ENCODE measurements around the gene ZNF778.

Gene ZNF778

DNA sequence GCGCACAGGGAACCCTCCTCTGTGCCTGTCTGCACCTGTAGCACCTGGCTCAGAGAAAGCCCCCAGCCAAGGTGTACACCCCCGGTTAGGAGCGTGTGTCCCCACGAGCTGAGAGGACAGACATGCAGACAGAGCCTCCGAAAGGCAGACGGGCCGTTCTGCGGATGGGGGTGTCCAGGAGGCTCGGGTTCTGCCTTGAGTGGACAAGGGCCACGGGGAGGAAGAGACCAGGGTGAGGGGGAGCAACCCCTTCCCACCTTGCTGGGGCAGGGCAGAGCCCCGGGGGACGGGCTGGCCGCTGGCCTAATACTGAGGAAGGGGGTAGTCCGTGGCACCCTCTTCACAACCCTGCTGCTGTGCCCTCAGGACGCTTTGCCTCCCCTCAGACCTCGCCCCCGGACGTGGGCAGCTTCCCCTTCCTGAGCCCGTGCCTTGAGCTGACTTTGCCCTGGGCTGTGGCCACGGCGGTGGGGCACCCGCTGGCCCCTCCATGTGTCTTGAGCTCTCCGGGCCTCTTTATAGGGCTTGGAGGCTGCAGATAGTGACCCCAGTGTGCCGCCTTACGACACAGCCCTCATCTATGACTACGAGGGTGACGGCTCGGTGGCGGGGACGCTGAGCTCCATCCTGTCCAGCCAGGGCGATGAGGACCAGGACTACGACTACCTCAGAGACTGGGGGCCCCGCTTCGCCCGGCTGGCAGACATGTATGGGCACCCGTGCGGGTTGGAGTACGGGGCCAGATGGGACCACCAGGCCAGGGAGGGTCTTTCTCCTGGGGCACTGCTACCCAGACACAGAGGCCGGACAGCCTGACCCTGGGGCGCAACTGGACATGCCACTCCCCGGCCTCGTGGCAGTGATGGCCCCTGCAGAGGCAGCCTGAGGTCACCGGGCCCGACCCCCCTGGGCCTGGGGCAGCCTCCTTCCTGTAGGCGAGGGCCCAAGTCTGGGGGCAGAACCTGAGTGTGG is 22.9 kb upstream of the ZNF778 start:
- DNase-seq = peak in 3 of 4 experiments; percentile 29 to 44 (median 37)

DNA sequence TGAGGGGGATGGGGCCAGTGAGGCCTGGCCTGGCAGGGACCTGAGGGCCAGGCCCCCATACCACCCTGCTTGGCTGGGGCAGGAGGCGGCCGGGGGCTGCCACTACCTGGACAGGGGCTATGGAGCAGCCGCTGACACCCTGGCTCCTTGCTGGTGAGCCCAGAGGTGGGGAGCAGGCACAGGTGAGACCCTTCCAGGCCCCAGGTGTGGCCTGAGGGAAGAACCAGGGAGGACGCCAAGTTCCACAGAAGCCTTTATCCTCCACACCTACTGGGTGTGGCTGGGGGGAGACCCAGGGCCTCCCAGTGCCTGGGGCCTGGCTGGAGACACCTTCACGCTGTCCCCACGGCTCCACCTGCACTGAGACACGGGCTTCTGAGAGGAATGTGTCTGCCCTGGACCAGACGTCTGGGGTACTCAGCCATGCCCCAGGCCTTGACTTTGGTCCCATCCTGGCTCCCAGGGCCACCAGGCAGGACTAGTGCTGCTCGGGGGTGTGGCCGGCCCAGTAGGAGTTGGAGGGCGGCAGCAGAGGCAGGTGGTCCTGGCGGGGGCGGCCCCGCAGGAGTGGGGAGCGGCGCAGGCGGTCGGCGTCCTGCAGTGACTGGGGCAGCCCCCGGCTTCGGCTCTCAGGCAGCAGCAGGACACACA is 21.9 kb upstream of the ZNF778 start:
- no peak for DNase-seq

DNA sequence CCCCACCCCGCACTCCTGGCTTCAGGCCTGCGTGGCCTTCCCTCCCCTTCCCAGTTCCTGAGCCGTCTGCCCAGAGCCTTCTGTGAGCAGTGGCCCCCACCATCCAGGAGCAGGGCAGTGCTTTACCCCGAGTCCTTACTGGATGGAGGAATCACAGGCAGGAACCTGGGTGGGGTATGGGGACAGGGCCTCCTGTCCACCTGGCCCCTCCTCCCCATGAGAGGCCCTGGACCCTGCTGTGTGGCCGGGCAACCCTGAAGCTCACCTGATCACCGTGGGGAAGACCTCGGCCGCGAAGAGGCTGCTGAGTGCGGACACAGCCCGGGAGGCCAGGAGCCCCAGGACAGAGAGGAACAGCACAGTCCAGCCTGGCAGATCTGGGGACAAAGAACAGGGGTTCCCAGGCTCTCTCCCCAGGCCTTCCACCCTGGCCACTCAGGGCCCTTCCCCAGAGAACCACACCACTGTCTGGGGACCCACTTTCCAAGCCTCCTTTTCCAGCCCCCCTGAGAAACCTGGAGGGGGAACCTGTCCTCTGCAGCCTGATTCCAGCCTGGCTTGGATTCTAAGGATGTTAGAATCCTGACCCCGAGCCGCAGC is 20.4 kb upstream of the ZNF778 start:
- no peak for DNase-seq

DNA sequence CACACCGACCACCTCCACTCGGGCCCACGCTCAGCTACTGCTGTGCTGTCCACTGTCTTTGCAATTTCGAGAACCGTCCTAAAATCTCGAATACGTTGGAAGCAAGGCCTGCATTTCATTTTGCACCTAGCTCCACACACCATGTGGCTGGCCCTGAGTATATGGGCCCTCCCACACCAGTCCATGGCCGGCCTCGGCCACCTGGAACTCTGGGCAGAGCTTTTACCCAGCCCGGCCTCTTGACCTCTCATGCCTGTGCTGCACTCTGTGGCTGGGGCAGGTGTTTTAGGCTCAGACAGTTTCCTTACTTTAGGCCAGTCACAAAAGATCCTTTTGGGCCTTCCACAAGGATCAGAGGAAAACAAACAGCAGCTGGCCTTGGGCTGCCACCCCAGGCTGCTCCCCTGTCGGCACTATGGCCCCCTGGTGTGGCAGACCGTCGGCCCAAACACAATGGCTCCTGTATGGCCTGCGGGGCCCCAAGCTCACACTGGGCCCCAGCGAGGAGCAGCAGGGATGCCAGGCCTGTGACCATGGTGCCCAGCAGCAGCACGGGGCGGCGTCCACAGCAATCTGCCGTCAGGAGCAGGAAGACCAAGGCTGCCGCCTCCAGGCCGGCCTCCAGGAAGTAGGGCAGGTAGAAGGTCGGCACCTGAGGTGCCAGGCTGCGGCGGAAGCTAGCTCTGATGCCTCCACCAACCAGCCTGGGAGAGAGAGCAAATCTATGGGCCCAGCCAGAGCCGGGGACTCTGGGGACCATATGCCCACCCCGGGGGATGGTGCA is 19.7 kb upstream of the ZNF778 start:
- no peak for DNase-seq

DNA sequence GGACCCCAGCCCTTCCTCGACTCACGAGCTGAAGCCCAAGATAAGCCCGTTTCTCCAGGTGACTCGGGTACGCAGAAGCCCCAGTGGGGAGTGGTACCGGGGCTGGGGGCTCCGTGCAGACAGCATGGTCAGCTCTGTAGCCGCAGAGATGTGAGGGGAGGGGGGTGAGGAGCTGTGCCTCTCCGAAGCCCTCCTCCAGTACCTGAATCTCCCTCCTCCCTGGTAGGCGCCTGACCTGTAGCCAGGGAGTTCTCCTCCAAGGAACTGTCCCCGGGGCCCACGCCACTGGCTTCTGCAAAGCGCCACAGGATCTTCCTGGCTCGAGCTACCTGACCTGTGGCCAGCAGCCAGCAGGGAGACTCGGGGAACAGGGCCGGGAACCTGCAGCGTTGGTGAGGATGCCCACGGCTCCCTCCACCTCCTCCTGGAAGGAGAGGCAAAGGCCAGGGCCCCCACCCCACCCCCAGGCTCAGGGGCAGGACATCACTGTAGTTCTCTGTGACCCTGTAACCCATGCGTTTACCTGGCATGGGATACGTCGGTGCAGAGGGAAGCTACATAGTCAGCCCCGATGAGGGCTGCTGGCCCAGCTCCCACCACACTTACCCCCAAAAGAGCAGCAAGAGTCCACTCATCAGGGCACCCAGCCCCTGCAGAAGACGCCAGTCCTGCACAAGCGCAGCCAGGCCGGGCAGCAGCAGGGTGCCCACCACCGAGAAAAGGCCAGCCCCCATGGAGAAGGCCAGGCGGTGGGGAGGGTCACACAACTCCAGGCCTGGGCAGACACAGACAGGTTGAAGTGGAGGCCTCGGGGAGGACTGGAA is 18.9 kb upstream of the ZNF778 start:
- DNase-seq = no peak

DNA sequence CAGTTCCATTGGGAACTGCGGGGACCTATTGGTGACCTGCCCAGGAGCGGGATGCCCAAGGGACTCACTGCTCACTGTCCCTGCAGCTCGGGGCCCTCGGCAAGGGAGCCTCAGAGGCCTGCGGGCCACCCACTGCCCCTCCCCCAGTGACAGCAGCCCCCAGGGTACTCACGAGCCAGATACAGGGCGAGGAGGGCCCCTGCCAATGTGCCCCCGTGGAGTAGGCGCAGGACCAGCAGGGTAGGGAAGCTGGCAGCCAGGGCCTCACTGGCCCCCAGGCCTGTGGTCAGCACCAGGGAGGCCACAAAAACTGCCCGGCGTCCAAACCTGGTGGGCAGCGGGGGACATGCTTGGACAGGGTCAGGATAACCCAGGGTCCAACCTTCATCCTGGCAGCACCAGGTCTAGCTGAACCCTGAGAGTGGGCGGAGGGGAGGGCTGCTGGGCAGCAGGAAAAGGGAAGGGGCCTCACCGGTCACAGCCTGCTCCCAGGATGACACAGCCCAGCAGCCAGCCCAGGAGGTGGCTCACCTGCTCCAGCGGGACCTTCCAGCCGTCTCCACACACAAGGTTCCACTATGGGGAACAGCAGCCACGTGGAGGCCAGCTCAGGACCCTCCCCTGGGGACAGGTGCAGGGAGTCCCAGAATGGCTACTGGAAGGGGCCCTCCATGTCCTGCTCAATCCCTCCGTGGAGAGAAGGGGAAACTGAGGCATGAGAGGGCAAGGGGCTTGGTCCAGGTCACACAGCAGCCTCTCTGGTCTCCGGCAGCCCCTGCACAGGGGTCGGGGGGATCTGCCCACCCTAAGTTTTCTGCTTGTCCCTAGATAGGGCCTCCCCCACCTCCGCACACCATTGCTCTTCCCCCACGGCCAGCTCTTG is 18.0 kb upstream of the ZNF778 start:
- no peak for DNase-seq

DNA sequence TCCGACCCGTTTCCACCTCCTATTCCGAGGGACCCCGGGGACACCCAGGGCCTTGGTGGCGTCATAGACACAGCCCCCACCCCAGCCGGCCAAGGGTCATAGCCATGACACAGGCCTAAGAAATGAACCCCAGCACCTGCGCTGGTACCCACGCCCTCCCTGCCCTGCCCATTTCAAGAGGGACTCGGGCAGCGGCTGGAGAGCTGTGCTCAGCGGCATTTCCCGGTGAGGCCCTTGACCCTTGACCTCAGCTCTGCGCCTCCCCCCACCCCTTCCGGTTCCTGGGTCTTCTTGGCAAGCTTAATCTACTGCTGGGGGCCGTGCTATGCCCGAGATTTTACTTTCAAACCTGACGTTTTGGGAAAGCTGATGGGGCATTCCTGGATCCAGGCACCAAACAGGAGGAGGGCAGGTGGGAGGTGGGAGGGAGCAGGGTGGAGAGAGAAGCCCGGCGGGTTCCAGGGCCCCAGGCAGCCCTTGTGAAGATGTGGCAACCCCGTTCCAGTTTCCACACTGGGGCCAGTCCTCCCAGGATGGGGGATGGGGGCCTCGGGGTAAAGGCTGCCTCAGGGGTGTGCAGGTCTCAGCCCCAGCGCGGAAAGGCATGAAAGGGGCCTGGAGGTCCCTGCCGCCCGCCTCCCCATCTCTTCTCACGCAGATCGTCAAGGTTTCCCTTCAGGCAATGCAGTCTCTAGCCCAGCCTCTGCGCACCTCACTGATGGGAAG is 17.2 kb upstream of the ZNF778 start, which contains the start of gene SLC22A31:
Gene SLC22A31 (minus strand): TSS at position 414 of the 726 bp plus-strand sequence. CDS start 36 bp downstream, at position 378.
- DNase-seq = no peak

DNA sequence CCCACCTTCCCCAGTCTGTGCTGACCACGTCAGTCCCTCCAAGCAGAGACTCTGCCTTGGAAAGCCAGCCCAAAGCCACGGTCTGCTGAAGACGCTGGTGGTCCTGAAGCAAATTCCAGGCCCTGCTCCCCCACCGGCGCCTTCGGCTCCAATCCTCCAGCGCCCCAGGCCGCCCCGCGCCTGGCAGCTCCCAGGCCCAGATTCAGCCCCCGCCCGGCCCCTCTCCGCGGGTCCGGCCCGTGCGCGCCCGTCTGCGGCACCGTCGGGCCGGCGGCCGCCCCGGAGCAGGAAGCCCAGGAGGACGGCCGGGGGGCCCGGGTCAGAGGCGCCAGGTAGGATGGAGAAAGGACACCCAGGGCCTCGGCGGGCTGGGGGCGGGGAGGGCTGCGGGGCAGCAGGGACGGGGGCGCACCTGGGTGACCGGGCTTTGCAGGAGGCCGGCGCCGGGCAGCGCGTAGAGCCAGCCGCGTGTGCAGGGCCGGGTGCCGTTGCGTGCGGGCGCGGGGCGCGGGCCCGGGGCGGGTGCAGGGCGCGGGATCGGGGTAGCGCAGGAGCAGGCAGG is 16.6 kb upstream of the ZNF778 start:
- no peak for DNase-seq

DNA sequence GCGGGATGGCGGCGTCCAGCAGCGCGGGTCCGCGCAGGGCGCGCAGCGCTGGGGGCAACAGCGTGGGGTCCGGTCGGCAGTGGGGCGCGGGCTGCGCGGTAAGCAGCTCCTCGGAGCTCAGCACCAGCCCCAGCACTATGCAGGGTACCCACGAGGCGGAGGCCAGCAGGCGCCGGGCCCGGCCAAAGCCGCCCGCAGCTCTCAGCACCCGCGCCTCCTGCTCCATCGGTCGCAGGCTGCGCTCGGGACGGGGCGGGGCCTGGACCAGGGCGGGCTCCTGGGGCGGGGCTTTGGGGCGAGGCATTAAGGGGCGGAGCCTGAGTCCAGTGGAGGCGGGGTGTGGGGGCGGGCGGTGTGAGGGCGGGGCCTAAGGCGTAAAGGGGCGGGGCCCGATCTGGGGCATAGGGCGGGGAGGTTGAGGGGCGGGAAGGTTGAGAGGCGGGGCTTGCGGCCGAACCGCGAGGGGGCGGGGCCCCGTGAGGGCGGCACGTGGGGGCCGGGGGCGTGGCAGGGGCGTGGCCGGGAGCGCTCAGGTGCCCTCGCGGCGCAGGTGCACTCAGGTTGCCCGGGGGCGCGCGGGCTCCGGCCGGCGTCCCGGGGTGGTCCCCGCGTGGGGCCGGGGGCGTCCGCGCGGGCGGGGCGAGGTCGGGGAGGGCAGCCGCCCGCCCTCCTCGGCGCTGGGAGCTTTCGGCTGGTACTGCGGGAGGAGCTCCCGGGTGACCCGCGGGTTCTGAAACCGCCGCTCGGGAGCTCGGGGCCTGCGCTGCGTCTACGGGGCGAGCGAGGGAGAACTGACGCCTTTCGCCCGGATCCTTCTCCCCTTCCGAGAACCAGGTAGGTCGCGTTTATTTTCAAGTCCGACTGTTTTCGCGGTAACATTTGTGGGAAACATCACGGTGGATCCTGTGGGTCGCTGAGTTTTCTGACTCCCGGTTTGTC is 15.8 kb upstream of the ZNF778 start:
- DNase-seq = peak; percentile 74 to 92 (median 85)

DNA sequence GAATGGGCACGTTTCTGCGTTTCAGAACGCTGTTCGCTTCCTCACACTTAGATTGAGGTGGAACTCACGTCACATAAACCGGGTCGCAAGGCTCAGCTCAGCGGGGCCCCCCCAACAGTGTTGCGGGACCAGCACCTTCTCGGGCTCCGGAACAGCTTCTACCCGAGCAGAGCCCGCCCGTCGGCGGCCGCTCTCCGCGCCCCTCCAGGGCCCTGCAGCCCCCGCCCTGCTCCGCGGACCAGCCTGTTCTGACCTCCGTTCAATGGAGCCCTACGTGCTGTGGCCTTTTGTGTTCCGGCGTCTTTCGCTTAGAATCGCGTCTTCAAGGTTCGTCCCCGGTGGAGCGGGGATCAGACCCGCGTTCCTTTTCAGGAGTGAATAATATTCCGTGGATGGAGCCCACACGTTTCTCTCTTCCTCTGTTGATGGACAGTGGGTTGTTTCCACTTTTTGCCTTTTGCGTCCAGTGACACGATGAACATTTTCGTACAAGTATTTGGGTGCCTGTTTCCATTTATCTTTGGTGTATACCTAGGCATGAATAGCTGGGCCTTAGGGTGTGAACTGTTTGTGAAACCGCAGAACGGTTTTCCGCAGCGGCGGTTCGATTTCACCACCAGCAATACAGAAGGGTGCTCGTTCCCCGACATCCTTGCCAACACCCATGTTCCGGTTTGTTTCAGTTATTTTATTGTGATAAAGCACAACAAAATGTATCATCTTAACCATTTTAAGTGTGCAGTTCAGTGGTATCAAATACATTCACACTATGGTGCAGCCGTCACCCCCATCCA is 14.9 kb upstream of the ZNF778 start:
- no peak for DNase-seq

DNA sequence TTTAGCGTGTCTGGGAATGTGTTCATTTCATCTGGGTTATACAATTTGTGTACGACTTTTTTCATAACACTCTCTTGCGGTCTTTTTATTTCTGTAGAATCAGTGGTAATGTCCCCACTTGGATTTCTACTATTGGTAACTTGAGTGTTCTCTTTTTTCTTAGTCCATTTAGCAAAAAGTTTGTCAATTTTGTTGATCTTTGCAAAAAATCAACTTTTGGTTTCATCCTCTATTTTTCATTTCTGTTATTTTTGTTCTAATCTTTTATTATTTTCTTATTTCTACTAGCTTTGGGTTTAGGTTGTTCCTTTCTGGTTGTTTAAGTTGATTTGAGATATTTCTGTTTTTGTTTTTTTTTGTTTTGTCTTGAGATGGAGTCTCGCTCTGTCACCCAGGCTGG is 9.5 kb upstream of the ZNF778 start:
- DNase-seq = no peak

DNA sequence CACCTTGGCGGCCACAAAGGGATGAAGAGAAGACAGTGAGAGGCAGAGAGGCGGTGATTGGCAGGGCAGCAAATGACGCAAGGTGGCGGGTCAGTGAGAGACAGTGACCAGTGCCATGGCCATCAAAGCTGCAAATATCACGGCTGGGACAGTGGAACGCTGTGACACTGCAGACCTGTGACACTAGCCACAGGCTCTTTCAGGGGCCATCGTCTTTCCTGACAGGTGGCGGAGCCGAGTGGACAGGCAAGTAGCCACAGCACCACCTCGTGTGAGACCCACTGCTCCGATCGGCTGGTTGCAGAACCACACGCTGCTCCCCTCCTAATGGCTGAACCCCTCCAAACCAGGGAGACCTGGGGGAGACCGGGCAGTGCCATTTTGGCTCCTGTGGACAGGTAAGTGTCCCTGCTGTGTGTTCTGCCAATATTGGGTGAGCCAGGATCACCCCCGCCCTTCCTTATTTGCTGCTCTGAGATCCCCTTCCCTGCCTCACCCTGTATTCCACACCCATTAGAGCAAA is 7.9 kb upstream of the ZNF778 start:
- no peak for DNase-seq

DNA sequence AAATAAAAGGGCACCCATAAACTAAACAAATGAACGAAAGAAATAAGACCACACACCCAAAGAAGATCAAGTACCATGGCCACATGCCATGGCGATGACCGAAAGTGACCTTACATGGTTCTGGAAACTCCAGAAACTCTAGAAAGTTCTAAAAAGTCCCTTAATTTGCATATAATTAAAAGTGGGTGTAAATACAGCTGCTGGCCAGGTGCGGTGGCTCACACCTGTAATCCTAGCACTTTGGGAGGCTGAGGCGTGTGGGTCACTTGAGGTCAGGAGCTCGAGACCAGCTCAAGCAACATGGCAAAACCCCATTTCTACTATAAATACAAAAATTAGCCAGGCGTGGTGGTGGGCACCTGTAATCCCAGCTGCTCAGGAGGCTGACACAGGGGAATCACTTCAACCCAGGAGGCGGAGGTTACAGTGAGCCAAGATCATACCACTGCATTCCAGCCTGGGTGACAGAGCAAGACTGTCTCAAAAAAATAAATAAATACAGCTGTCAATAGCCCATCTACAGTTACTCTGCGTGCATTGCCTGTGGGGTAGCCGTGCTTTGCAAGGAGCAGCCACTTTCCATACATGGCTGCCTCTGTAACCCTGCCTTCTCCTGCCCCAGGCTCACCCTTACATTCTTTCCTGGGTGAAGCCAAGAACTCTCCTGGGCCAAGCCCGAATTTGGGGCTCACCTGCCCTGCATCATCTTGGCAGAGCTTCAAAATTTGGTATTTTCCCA is 7.2 kb upstream of the ZNF778 start:
- DNase-seq = no peak

DNA sequence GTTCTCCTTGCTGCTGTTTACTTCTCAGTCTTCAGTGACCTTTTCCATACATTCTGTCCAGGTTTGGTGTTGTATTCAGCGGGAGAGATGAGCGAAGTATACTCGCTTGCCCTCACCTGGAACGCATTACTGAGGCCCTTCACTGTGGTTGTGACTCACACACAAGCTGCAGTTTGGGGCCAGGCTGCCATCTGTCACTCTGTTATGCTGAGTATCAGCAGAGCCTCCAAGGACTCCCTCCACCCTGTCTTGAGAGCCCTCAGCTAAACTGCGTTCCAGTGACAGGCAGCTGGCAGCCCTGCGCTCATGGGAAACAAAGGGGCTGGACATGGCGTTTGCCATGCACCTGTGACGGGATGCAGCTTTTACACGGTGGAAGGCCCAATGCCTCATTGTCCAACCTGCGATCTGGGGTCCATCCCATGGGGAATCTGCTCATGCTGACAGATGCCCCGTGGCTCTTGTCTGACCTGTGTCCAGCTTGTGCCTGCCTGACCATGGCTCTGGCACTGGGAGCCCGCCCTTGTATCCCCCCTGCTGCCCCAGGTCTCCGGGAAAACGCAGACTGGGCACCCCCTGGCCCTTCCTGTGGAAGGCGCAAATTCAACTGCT is 6.5 kb upstream of the ZNF778 start:
- no peak for DNase-seq

DNA sequence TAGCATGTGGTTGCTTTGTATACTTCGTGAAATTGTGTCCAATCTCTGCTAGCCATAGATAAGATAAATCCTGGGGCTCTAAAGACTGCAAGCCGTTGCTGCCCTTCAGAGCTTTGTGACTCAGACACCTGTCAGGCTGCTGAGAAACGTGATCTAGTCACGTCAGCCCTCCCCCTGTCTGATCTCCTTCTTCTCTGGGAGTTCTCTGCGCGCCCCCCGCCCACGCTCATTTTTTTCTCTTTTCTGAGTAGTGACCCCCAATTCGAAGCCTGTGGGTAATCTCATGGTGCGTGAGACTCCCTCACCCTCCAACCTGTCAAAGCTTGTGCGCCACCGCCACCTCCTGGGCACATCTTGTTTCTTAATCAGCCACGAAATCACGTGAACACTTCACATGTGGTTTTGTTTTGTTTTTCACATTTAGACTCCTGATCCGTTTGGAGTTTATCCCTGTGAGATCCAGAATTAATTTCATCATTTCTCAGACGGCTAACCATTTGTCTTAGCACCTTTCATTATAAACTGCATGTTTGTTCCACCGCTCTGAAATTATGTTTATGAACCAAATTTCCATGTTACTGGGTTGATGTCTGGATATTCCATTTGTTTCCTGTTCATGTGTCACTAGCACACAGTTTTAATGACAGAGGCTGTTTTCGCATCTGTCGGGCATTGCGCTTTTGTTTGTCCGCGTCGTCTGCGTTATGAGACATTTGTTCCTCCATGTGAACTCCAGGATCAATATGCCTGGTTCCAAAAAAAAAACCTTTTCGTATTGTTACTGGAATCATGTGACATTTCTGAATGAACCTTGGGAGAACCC is 977 bp upstream of the ZNF778 start:
- DNase-seq = peak; percentile 82 to 89 (median 84)
